Activated CD4-positive, alpha-beta T cell treated with anti-CD3 and anti-CD28 coated beads, Interleukin-2, amount 10 ng/mL, durations not matched to agents 7 days and 5 days (primary cell): Measurements from ENCODE around the gene PARP6. TPM values are rescaled to one million over a fixed set of nuclear protein-coding genes. Genes with fewer than 3 reads are reported as not detected.

ENCODE experiments used
- CTCF ChIA-PET: fragments of 350-600 bp; sonication (Branson Sonifier 250); formaldehyde crosslinking; loops from one replicate; lab custom pipeline; 2021; ENCODE audit warnings: antibody characterized with exemption; lab: Charles Lee
- POLR2A ChIA-PET: fragments of 350-600 bp; sonication (Branson Sonifier 250); formaldehyde crosslinking; loops from one replicate; lab custom pipeline; 2021; ENCODE audit warnings: antibody characterized with exemption; lab: Charles Lee
- DNase-seq: peaks from one replicate; pipeline ENCODE4 v3.0.0-alpha.2; 2020
- H3K27ac Mint-ChIP-seq: one replicate; pipeline ENCODE4 v1.8.0; 2021; ENCODE audit warnings: mild to moderate bottlenecking, moderate library complexity, mixed read lengths
- H3K27me3 Mint-ChIP-seq: one replicate; pipeline ENCODE4 v1.8.0; 2021; ENCODE audit warnings: mixed read lengths
- H3K36me3 Mint-ChIP-seq: one replicate; pipeline ENCODE4 v1.8.0; 2021; ENCODE audit warnings: low read depth, mixed read lengths
- H3K4me1 Mint-ChIP-seq: one replicate; pipeline ENCODE4 v1.8.0; 2021; ENCODE audit warnings: mixed read lengths
- H3K4me3 Mint-ChIP-seq: one replicate; pipeline ENCODE4 v1.8.0; 2021; ENCODE audit warnings: mild to moderate bottlenecking, moderate library complexity, mixed read lengths
- H3K9me3 Mint-ChIP-seq: one replicate; pipeline ENCODE4 v1.8.0; 2021; ENCODE audit warnings: mixed read lengths
- total RNA-seq, 2 experiments: library from RNA; stranded (reverse); gene quantifications; one replicate each; pipeline ENCODE4 v1.2.3, GENCODE V29; 2021

The PARP6 gene
- total RNA-seq, 2 experiments from 2014 or later = 62.9 to 69.2 TPM

- Mint-ChIP-seq H3K4me1 (peaks cover 9% of the 10 kb centered on the region), H3K27ac (no peak overlapping the region), H3K9me3 (no peaks in the 10 kb centered on the region), H3K36me3 (peaks cover 14% of the 10 kb centered on the region), H3K27me3 (peaks cover 38% of the 10 kb centered on the region), H3K4me3 (no peak overlapping the region)
- DNase-seq = no peak
- POLR2A ChIA-PET = no interaction called here
- CTCF ChIA-PET = no interaction called here
These were observed 78.4 kb downstream of the PARP6 start for GRCh38 chr15:72193836-72194396.

GRCh38 chr15:72192416-72192815 lies 79.9 kb downstream of the PARP6 start:
- Mint-ChIP-seq H3K9me3 (no peaks in the 10 kb centered on the region), H3K27me3 (peaks cover 40% of the 10 kb centered on the region), H3K4me1 (peaks cover 2% of the 10 kb centered on the region), H3K4me3 (no peak overlapping the region), H3K36me3 (peaks cover 2% of the 10 kb centered on the region), H3K27ac (no peak overlapping the region)
- DNase-seq = no peak
- POLR2A ChIA-PET = no interaction called here
- CTCF ChIA-PET = interaction anchor here (0.7 kb wide), 1 partner anchor 403 kb away, joined by 5 read pairs; no protein-coding TSS in a partner anchor

Other genes with a start within 250 kb of the PARP6 start
- gene MYO9A, start 154.4 kb downstream of the PARP6 start, total RNA-seq = 10 to 100 TPM; 21.8 to 24.1 TPM
- 1 to 10 TPM; 1.2 to 1.3 TPM for gene SENP8, start 154.2 kb downstream of the PARP6 start, total RNA-seq
- not detected for gene GRAMD2A, start 74.8 kb downstream of the PARP6 start, total RNA-seq
- gene PKM, start 41.4 kb downstream of the PARP6 start, total RNA-seq = 1,000 to 10,000 TPM; 1,098 to 1,149 TPM
- 1 to 10 TPM; 1.0 to 1.2 TPM for gene CELF6, start 47.6 kb upstream of the PARP6 start, total RNA-seq
- gene HEXA, start 103.5 kb upstream of the PARP6 start, total RNA-seq = 10 to 100 TPM; 83.6 to 94.1 TPM
- gene TMEM202, start 125.8 kb upstream of the PARP6 start, total RNA-seq = not detected
- gene ARIH1, start 201.8 kb upstream of the PARP6 start, total RNA-seq = 100 to 1,000 TPM; 127 to 137 TPM